Parathyroid adenoma (tissue), 2 donors: Measurements from ENCODE around the gene FBXW8.

Source experiments
- H2AFZ ChIP-seq: fragments of 300-600 bp; sonication (generic); one replicate; pipeline ENCODE4 v1.7.0; 2017; ENCODE audit warnings: antibody characterized with exemption, mild to moderate bottlenecking
- H3K27ac ChIP-seq: fragments of 300-600 bp; sonication (generic); one replicate; pipeline ENCODE4 v1.7.0; 2017
- H3K27me3 ChIP-seq: fragments of 300-600 bp; sonication (generic); one replicate; pipeline ENCODE4 v1.7.0; 2017; ENCODE audit warnings: low read length; ENCODE audit not compliant: control insufficient read depth, insufficient read depth
- H3K36me3 ChIP-seq: fragments of 300-600 bp; sonication (generic); one replicate; pipeline ENCODE4 v1.7.0; 2017; ENCODE audit warnings: low read length; ENCODE audit not compliant: control insufficient read depth, insufficient read depth
- H3K4me1 ChIP-seq: fragments of 300-600 bp; sonication (generic); one replicate; pipeline ENCODE4 v1.7.0; 2017; ENCODE audit warnings: control low read depth
- H3K4me2 ChIP-seq: fragments of 300-600 bp; sonication (generic); one replicate; pipeline ENCODE4 v1.7.0; 2017; ENCODE audit warnings: low read length
- H3K4me3 ChIP-seq: fragments of 300-600 bp; sonication (generic); one replicate; pipeline ENCODE4 v1.7.0; 2017; ENCODE audit warnings: low read depth, low read length
- H3K79me2 ChIP-seq: fragments of 300-600 bp; sonication (generic); one replicate; pipeline ENCODE4 v1.7.0; 2017; ENCODE audit warnings: control low read depth
- H3K9ac ChIP-seq: fragments of 300-600 bp; sonication (generic); one replicate; pipeline ENCODE4 v1.7.0; 2017; ENCODE audit warnings: mild to moderate bottlenecking
- H3K9me3 ChIP-seq: fragments of 300-600 bp; sonication (generic); one replicate; pipeline ENCODE4 v1.7.0; 2017; ENCODE audit warnings: low read length; ENCODE audit not compliant: control insufficient read depth
- CTCF ChIP-seq: fragments of 300-600 bp; sonication (generic); IDR thresholded peaks from one replicate; pipeline ENCODE4 v1.7.0; 2017; ENCODE audit warnings: antibody characterized with exemption, mild to moderate bottlenecking
- donor health status: primary hyperparathyroidism.

The FBXW8 gene

GRCh38 chr12:117036046-117036445 lies 125.3 kb downstream of the FBXW8 start:
- Histone ChIP-seq H3K27ac (peak overlapping the region; percentile 87), H3K4me2 (no peak overlapping the region), H3K79me2 (no peaks in the 10 kb centered on the region), H3K9me3 (no peaks in the 10 kb centered on the region), H2AFZ (no peak overlapping the region), H3K36me3 (no peaks in the 10 kb centered on the region), H3K27me3 (no peaks in the 10 kb centered on the region), H3K4me3 (no peak overlapping the region), H3K4me1 (peaks cover 31% of the 10 kb centered on the region), H3K9ac (no peak overlapping the region)
- no peak for TF ChIP-seq CTCF

- no peak overlapping the region for H3K27ac ChIP-seq
- no peaks in the 10 kb centered on the region for H3K79me2 ChIP-seq
- no peak for TF ChIP-seq CTCF
- no peaks in the 10 kb centered on the region for H3K9me3 ChIP-seq
- H3K27me3 ChIP-seq, result no peaks in the 10 kb centered on the region
- H3K4me3 ChIP-seq, result no peak overlapping the region
- H3K9ac ChIP-seq, result no peak overlapping the region
- H2AFZ ChIP-seq, result no peak overlapping the region
- H3K36me3 ChIP-seq, result no peaks in the 10 kb centered on the region
- no peak overlapping the region for H3K4me2 ChIP-seq
- H3K4me1 ChIP-seq, result peaks cover 31% of the 10 kb centered on the region
Measured at GRCh38 chr12:117036547-117036946, 125.8 kb downstream of the FBXW8 start.

GRCh38 chr12:117037289-117038022 lies 126.7 kb downstream of the FBXW8 start:
- H3K9me3 ChIP-seq, result no peaks in the 10 kb centered on the region
- H3K36me3 ChIP-seq, result no peaks in the 10 kb centered on the region
- no peak overlapping the region for H3K9ac ChIP-seq
- H3K4me2 ChIP-seq, result no peak overlapping the region
- no peak overlapping the region for H2AFZ ChIP-seq
- H3K27ac ChIP-seq, result no peak overlapping the region
- no peaks in the 10 kb centered on the region for H3K79me2 ChIP-seq
- peaks cover 30% of the 10 kb centered on the region for H3K4me1 ChIP-seq
- no peak for TF ChIP-seq CTCF
- H3K27me3 ChIP-seq, result no peaks in the 10 kb centered on the region
- H3K4me3 ChIP-seq, result no peak overlapping the region

GRCh38 chr12:117038023-117038680 lies 127.4 kb downstream of the FBXW8 start:
- no peaks in the 10 kb centered on the region for H3K9me3 ChIP-seq
- H3K4me2 ChIP-seq, result no peak overlapping the region
- peaks cover 23% of the 10 kb centered on the region for H3K4me1 ChIP-seq
- H3K79me2 ChIP-seq, result no peaks in the 10 kb centered on the region
- no peaks in the 10 kb centered on the region for H3K36me3 ChIP-seq
- H3K4me3 ChIP-seq, result no peak overlapping the region
- TF ChIP-seq CTCF, result no peak
- H2AFZ ChIP-seq, result no peak overlapping the region
- H3K9ac ChIP-seq, result no peak overlapping the region
- H3K27me3 ChIP-seq, result no peaks in the 10 kb centered on the region
- H3K27ac ChIP-seq, result no peak overlapping the region
